HL-60/S4 (cell line): ENCODE measurements around the gene MRPS35.

Source experiments
- in situ Hi-C: fragments of 300-500 bp; cut with MboI; formaldehyde crosslinking; loops from 2 replicates; pipeline ENCODE4 v1.14.3; 2022; ENCODE audit warnings: low sequenced_read_pairs

Gene MRPS35

DNA sequence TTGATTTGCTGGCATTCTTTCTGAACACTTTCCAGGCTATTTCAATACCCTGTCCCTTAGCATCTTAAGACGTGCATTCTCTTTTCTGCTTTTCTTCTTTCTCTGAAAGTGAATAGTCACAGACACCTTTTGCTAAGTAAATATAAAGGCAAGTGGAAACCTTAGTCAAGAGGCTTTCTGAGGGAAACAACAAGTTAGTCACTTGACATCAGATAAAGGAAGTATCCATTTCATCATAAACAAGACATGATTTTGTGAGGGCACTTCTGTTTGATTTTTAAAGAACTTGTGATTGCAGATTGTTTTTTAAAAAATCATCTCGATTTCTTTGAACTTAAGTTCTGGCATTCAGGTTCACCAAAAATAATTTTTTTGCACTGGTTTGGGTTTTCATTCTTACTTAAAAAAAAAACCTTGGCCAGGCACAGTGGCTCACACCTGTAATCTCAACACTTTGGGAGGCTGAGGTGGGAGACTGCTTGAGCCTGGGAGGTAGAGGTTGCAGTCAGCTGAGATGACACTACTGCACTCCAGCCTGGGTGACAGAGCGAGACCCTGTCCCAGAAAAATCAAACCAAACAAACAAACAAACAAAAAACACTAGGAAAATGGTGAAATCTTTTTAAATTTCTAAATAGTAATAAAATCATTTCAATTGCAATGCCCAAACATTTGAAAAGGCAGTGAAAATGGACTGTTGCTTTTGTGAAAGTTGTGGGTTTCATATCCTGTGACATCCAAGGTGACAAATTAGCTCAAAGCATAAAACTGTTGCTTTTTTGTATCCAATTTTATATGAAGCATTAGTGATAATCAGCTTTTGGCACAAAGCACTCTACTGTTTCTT is 61.1 kb downstream of the MRPS35 start:
- in situ Hi-C loops = no loop called here

DNA sequence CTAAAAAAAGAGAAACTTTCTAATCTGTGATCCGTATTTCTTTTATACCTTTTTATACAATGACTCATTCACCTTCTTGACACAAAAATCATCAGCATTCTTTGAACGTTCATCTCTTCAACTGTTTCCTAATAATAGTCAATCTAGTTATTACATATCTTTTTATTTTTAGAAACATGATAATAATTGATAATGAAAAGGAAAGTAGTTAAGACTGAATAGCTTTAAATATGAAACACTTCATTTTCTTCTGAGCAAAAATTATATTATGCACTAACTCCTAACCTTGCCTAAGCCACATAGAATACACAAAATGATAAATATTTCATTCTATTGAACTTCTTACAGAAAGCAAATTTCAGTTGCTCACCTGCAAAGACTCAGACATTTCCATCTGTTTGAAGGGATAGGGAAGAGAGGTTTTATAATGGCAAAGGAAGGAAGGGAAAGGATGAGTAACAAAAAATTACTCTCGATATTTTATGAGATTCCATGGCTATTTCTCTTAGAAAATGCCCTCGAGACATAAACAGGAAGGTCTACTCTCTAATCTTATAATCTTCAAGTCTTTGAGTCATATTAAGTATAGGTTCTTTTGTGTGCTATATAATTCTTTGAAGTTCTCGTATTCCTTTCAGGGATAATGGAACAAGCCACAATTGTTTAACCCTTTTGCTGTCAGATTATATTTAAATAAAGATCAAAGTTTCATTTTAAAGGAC is 61.9 kb downstream of the MRPS35 start:
- in situ Hi-C loops = no loop called here

DNA sequence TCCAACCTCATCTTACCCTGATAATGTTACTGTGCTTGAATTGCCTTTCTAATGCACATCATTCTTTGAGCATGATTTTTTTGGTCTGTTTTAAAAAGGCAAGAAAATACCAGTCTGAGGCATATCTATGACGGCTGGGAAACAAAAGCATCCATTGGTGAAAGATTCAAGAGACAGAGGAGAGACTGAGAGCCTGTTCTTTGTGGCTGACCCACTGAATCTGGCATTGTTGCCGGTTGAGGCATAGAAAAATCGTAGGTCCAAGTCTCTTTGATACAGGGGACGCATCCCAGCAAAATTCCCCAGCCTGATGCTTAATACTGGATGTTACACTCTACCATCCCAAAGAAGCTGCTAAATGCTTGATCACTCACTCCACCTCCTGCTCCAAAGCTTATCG is 66.5 kb downstream of the MRPS35 start:
- in situ Hi-C loops = no loop called here

DNA sequence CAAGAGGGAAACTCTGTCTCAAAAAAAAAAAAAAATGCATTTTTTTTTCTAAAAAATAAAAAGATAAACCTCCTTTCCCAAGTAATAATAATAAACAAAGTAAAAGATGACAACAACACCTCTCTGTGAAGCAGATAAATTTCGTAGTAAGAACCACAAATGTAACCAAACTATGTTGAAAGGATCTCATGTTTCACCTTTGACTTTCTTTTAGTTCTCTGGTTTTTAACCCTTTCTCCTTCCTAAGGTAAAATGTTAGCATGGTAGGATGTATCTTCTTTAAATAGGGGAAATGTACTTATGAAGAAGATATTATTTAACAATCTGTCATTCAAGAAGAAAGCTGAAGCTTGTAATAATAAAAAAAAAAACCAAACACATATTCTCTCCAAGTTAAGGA is 67.6 kb downstream of the MRPS35 start:
- in situ Hi-C loops = no loop called here

DNA sequence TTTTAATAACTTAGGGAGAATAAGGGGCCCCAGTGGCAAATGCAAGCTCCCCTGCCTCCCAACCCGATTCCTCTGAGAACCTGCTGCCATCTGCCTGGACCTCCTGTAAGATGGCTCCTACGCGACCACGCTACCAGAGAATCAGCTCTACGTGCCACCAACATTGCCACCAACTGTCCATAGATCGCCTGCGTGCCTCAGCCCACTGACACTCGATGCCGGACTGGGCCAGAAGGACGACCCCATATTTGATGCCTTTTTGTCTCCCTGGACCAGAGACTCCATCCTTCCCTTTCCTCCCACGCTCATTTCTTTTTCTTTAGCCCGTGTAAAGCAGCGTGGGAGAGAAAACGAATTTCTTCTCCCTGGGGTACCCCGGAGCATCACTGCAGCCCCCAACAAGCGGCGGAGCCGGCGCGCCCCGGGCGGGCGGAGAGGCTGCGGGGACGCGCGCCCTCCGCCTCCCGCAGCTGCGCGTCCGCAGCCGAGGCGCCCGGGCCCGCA is 68.8 kb downstream of the MRPS35 start:
- in situ Hi-C loops = no loop called here

DNA sequence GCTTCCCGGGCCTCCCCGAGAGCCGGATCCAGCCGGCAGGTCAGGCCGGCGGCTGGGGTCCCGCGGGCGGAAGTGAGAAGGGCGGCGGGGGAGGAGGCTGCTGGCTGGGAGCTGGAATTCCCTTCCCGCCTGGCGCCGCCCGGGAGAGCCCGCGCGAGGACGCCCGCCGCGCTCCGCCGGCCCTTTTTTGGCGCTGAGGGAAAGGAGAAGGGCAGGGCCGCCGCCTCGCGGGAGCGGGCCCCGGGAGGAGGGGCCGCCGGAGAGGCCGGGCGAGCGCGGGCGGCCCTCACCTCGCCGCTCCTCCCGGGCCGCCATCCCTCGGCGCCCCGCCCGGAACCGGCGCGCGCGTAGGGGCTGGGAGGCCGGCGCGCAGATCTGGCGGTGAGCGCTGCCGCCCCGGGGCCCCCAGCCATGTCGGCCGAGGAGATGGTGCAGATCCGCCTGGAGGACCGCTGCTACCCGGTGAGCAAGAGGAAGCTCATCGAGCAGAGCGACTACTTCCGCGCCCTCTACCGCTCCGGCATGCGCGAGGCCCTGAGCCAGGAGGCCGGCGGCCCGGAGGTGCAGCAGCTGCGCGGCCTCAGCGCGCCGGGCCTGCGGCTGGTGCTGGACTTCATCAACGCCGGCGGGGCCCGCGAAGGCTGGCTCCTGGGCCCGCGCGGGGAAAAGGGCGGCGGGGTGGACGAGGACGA is 69.4 kb downstream of the MRPS35 start, which contains the start of the genes KLHL42 and MANSC4:
KLHL42 (plus strand) TSS at position 314 of the 692 bp plus-strand sequence; CDS start at position 412, 98 bp downstream.
MANSC4 (minus strand) TSS at position 317 of the 692 bp plus-strand sequence. CDS start 8,960 bp downstream, outside the sequence.
- in situ Hi-C loops = no loop called here

DNA sequence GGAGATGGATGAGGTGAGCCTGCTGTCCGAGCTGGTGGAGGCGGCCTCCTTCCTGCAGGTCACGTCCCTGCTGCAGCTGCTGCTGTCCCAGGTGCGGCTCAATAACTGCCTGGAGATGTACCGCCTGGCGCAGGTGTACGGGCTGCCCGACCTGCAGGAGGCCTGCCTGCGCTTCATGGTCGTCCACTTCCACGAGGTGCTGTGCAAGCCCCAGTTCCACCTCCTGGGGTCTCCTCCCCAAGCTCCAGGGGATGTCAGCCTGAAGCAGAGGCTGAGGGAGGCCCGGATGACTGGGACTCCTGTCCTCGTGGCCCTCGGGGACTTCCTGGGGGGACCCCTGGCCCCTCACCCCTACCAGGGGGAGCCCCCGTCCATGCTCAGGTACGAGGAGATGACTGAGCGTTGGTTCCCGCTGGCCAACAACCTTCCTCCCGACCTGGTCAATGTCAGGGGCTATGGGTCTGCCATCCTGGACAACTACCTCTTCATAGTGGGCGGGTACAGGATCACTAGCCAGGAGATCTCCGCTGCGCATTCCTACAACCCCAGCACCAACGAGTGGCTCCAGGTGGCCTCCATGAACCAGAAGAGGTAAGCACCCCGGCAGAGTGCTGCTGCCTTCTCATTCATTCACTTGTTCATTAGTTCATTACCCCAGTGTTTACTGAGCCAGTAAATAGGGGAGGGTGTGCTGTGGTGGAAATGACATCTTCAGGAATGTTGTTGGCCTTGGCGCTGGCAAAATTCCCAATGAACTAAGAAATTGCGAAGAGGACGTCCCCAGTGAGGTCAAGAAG is 70.2 kb downstream of the MRPS35 start:
- in situ Hi-C loops = no loop called here

DNA sequence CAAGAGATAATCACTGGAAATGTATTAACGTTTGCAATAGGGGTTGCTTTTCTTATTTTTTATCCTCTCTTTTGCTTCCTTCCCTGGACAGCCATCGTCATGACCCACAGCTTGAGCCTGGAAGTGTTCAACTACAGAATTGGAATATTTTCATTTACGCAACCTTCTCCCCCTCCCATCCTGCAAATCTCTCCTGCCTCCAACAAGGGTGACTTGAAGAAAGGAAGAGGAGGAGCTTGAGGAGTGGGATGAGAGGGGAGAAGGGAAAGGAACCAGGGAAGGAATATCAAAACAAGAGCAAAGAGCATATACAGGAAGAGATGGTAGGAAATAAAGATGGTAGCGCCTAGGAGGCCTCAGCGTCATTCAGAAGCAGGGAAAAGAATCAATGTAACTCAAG is 71.0 kb downstream of the MRPS35 start:
- in situ Hi-C loops = no loop called here

DNA sequence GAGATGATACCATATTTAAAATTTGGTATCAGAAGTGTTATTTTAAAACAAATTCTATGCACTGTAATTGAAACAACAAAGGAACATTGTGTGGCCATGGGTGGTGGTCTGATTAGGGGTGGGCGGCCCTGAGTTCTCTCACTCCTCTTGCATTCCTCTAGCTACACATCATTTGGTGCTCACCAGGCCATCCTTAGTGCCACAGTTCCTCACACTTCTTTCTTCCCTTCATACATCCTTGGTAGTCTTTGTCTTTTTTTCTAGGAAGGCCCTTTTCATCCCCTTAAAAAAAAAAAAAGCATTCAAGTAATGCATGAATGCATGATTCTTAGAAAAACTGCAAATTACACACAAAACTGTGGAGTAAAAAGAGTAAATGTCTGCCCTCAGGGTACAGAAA is 71.8 kb downstream of the MRPS35 start:
- in situ Hi-C loops = no loop called here

DNA sequence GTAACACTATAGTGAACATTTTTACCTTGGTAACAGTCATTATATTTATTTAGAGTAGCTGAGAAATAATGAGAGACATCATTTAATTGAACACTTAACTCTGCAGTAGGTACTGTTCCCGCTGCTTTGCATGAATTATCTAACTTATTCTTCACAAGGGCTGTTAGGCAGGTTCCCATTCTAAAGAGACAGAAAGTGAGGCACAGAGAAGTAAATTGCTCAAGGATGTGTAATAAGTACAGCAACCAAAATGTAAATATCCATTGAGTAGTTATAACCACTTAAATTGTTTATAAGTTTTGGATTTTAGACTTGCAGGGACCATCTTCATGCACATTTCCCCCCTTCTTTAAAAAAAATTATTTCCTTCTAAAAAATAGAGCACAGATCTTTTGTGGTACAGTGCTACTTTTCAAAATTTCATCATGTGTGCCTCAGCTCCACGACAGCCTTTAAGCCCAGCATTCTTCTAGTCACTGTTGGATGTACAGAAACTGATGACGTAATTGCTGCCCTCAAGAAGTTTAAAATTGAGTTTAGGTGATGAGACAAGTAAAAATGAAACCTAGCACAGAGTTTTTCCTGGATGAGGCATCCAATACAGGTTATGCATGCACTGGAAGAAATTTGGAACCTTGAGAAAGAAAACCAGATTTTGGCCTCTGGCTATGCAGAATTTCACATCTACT is 75.4 kb downstream of the MRPS35 start:
- in situ Hi-C loops = no loop called here

DNA sequence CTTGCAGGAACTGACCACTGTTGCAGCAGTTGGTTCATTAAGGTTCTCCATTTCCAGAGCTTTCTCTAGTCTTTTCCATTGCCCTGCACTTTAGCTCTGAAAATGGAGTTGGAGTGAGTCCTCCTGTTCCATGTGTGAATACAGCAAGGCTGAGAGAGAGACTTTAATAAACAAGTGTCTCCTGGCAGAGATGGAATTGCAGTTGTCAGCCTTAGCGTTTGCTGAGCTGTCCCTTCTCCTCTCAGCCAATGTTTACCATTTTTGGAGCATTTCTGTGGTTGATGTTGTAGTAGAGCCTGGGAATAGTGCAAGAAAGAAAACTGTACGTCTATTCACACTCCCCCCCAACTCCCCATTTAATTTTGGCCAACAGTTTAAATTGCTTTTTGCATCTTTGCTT is 76.9 kb downstream of the MRPS35 start:
- in situ Hi-C loops = no loop called here

DNA sequence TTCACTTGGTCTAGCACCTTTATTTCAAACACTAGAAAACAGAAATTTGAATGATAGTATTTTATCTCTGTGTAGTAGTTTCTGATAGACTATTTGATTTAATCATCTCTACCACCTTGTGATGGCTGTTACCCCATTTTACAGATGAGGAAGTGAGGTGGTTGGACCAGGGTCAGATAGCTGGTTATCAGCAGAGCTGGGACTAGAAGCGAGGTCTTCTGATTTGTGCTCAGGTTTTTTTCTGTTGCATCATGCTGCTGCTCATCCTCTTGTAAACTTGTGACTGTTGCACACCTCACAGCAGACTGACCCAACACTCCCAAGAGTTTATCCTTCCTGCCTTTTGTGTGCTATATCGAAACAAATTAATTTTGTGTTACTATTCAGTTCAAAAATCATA is 79.5 kb downstream of the MRPS35 start:
- in situ Hi-C loops = no loop called here

DNA sequence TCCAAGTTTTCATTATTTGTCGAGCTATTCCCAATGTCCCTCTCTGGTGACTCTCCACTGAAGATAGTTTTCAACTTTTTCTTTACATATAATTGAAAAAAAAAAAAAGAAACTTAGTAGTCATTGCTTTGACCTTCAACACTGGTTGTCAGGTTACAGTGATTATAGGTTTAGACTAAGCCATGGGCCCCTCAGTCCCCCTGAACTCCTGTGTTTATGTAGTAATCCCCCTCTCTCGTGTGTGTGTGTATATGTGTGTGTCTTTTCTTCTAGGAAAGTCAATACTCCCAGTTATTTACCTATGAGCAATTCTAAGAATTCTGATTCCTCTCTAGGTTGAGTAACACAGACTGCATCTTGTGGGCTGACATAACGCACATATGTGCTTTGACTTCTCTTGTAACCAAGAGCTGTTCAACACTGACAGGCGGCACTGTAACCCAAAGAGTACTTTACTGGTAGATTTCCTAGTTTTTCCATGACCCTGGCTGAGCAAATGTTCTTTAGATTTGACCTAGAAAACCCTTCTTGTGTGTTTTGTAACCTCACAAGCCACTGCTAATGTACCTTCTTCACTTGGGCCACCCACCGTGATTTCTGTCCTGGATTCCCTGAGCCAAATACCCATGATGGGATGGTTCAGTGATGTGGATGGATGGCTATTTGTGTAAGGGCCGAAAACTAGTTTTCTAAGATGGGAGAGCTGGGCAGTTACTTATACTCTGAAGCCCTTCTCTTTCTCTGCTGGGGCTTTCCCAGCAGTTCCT is 84.4 kb downstream of the MRPS35 start:
- in situ Hi-C loops = no loop called here

DNA sequence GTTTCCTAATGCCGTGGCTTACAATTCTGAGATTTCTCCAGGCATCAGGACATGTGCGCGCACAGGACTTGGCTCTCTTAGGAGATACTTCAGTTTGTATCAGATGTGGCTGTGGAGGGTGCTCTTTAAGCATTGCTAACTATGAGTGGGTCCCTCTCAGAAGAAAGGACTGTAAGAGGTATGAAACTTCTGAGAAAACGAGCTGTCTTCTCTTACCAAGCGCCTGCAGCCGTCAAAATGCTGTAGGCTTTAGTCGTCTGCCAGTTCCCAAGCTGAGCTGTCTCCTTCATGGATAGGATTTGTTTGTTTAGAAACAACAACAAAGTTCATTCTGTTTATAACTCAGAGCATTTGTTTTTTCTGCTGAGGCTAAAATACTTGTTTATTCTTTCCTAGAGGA is 85.5 kb downstream of the MRPS35 start:
- in situ Hi-C loops = no loop called here

DNA sequence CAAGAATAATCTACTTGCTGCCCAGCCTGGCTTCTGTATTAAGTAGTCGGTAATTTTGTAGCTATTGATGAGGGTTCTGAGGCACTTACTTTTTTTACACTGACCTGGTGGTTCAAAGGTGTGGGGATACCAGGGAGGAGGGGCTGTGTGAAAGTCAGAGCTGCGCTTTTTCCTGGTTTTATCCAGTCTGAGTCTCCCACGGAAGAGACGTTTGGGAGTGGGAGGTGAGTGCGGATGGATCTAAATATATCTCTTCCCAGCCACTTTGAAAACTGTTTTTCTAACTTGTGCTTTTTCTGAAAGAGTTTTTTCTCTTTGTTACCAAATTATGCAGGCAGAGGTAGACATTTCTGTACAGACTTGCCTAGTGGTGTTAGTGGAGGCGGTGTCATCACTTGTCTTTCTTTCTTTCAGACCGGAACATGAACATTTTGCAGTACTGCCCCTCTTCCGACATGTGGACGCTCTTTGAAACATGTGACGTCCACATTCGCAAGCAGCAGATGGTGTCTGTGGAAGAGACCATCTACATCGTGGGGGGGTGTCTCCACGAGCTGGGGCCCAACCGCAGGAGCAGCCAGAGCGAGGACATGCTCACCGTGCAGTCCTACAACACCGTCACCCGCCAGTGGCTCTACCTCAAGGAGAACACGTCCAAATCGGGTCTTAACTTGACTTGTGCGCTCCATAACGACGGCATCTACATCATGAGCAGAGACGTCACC is 86.8 kb downstream of the MRPS35 start:
- in situ Hi-C loops = no loop called here

DNA sequence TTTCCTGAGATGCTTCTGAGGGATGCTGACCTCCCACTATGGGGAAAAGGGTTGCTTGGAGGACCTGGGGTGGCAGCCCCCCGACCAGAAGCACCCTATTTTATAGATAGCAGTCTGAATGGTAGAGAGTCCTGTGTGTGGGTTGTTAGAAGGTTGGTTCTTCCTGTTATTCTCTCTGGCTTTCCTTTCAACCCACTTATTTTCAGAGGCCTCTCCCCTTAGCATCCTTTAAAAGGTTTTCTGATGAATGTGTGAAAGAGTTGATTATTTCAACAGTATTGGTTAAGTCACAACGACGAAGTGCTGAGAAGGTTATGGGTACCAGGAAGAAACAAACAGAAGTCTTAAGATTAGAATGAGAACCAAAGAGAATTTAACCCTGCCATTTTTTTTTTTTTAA is 90.2 kb downstream of the MRPS35 start:
- in situ Hi-C loops = no loop called here

DNA sequence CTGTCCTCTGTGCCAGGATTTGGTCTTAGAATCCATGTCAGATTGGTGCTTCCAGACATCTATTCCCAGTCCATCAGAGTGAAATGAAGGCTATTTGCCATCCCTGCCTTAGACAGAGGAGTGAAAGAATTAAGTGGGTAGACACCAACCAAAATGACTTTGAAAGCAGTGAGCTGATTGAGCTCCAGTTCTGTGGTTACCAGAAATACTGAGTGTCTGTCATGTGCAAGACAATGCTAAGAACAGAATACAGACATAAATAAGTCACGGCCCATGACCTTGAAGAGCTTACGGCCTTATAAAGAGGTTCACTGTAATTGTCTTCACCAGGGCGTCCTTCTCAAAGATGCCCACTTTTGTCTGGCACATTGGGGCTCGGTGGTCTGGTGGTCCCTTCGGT is 91.0 kb downstream of the MRPS35 start:
- in situ Hi-C loops = no loop called here

DNA sequence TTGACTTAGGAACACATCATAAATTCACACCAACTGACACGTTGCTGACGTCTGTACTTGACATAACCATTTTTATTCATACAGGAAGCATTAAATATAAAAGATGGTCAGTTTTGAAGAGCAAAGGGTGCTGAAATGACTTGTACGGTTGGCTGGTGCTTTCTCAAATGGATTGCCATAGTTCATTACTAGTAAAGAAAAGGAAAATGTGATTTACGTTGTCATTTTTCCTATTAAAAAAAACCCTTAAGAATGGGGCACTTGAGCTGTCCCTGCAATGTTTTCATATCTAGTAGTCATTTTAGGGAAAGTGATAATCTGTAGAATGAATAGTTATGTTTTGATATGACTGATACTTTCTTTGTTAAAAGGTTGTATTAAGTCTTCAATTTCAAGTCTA is 91.9 kb downstream of the MRPS35 start:
- in situ Hi-C loops = no loop called here

DNA sequence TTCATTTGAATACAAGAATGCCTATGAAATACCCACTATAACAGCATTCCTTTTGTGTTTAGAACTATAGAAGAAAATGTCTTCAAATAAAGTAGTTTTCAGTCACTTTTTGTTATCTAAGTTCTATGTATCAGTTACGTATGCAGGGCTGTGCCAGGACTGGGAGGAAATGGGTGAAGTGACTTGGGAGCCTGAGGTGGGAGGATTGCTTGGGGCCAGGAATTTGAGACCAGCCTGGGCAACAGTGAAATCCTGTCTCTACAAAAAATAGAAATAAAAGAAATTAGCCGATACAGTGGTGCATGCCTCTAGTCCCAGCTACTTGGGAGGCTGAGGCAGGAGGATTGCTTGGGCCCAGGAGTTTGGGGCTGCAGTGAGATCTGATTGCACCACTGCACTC is 92.3 kb downstream of the MRPS35 start:
- in situ Hi-C loops = no loop called here
